GM19397 (cell line): ENCODE measurements around the gene ZNF324B.
"Not testable (repeated sequence)": the region's sequence is repeated elsewhere in the genome, so short reads cannot be mapped to it uniquely, and the experiment has no call there.

Experiments
- ATAC-seq: cut with Tn5 transposase; IDR thresholded peaks from one replicate; pipeline ENCODE4 v1.9.1; 2021; ENCODE audit warnings: mild to moderate bottlenecking, moderate library complexity; ENCODE audit not compliant: unreplicated experiment

Gene ZNF324B

GRCh38 chr19:58479736-58480480 is 28.5 kb downstream of the ZNF324B start:
- ATAC-seq, result no peak

GRCh38 chr19:58480481-58480830 is 29.0 kb downstream of the ZNF324B start:
- ATAC-seq, result no peak

GRCh38 chr19:58480831-58481230 is 29.4 kb downstream of the ZNF324B start:
- no peak for ATAC-seq

- ATAC-seq, result no peak
Observed at GRCh38 chr19:58482372-58482771, 30.9 kb downstream of the ZNF324B start.

- ATAC-seq, result no peak
Observed at GRCh38 chr19:58483776-58484175, 32.4 kb downstream of the ZNF324B start.

- not testable (repeated sequence) for ATAC-seq
Observed at GRCh38 chr19:58484349-58484748, 32.9 kb downstream of the ZNF324B start.

GRCh38 chr19:58491393-58491792 is 40.0 kb downstream of the ZNF324B start:
- ATAC-seq, result no peak

- ATAC-seq, result no peak
Observed at GRCh38 chr19:58492265-58492664, 40.8 kb downstream of the ZNF324B start.

- ATAC-seq, result no peak
Observed at GRCh38 chr19:58497634-58498170, 46.3 kb downstream of the ZNF324B start.

- no peak for ATAC-seq
Observed at GRCh38 chr19:58498316-58499020, 47.0 kb downstream of the ZNF324B start.

- ATAC-seq, result peak; percentile 92
Observed at GRCh38 chr19:58499021-58499927, 47.9 kb downstream of the ZNF324B start.

- no peak for ATAC-seq
Observed at GRCh38 chr19:58500242-58500641, 48.8 kb downstream of the ZNF324B start.
